Neural cell (in vitro differentiated cells): ENCODE measurements around the gene GRM4.

Experiments used
- EZH2 ChIP-seq: fragments of 200-600, 300-800 bp; shearing (Covaris generic), sonication (generic); IDR thresholded peaks from 2 replicates; pipeline ENCODE4 v1.6.1; 2014; ENCODE audit warnings: antibody characterized with exemption, low read length, borderline replicate concordance, mild to moderate bottlenecking; ENCODE audit not compliant: insufficient read depth, poor library complexity, severe bottlenecking
- SMC3 ChIP-seq: fragments of 450-650 bp; conservative IDR thresholded peaks from 2 replicates; pipeline ENCODE4 v1.6.1; 2014; ENCODE audit warnings: antibody characterized with exemption, mild to moderate bottlenecking, moderate library complexity; ENCODE audit not compliant: poor library complexity
- TF ChIP-seq, protein P1 (sequence below): fragments of 450-650 bp; IDR thresholded peaks from 2 replicates; pipeline ENCODE4 v1.5.1; 2014; ENCODE audit warnings: antibody characterized with exemption, mild to moderate bottlenecking, moderate library complexity; ENCODE audit not compliant: poor library complexity, severe bottlenecking
- TF ChIP-seq, protein P2 (sequence below): IDR thresholded peaks from 2 replicates; pipeline ENCODE4 v1.6.1; 2012; ENCODE audit warnings: borderline replicate concordance

DNA sequence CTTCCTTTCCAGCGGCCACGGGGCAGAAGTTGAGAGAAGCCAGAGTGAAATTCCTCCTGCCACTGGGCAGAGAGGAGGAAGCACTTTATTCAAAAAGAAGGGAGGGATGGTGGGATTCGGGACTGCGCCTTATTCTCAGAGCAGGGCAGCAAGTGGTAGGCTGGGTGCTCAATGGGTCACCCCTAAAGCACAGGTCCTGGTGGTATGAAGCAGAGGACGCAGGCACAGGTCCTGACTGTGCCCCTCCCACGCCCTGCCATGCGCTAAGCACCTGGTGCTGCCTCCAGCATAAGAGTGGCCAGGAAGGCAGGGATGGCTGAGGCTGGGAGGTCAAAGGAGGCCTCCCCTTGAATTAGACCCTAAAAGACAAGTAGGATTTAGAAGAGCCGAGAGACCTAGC lies 4.9 kb upstream of the GRM4 start:
- no peak for TF ChIP-seq EZH2
- TF ChIP-seq, protein P1, sequence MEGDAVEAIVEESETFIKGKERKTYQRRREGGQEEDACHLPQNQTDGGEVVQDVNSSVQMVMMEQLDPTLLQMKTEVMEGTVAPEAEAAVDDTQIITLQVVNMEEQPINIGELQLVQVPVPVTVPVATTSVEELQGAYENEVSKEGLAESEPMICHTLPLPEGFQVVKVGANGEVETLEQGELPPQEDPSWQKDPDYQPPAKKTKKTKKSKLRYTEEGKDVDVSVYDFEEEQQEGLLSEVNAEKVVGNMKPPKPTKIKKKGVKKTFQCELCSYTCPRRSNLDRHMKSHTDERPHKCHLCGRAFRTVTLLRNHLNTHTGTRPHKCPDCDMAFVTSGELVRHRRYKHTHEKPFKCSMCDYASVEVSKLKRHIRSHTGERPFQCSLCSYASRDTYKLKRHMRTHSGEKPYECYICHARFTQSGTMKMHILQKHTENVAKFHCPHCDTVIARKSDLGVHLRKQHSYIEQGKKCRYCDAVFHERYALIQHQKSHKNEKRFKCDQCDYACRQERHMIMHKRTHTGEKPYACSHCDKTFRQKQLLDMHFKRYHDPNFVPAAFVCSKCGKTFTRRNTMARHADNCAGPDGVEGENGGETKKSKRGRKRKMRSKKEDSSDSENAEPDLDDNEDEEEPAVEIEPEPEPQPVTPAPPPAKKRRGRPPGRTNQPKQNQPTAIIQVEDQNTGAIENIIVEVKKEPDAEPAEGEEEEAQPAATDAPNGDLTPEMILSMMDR: no peak
- TF ChIP-seq, protein P2, sequence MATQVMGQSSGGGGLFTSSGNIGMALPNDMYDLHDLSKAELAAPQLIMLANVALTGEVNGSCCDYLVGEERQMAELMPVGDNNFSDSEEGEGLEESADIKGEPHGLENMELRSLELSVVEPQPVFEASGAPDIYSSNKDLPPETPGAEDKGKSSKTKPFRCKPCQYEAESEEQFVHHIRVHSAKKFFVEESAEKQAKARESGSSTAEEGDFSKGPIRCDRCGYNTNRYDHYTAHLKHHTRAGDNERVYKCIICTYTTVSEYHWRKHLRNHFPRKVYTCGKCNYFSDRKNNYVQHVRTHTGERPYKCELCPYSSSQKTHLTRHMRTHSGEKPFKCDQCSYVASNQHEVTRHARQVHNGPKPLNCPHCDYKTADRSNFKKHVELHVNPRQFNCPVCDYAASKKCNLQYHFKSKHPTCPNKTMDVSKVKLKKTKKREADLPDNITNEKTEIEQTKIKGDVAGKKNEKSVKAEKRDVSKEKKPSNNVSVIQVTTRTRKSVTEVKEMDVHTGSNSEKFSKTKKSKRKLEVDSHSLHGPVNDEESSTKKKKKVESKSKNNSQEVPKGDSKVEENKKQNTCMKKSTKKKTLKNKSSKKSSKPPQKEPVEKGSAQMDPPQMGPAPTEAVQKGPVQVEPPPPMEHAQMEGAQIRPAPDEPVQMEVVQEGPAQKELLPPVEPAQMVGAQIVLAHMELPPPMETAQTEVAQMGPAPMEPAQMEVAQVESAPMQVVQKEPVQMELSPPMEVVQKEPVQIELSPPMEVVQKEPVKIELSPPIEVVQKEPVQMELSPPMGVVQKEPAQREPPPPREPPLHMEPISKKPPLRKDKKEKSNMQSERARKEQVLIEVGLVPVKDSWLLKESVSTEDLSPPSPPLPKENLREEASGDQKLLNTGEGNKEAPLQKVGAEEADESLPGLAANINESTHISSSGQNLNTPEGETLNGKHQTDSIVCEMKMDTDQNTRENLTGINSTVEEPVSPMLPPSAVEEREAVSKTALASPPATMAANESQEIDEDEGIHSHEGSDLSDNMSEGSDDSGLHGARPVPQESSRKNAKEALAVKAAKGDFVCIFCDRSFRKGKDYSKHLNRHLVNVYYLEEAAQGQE: no peak
- no peak for TF ChIP-seq SMC3
